Measurements from ENCODE around the gene SPPL3. TPM values are rescaled to one million over a fixed set of nuclear protein-coding genes. Genes with fewer than 3 reads are reported as not detected.

The SPPL3 gene
- total RNA-seq, 1 experiment from 2014 or later: 18.8 TPM

GRCh38 chr12:120920178-120920577, 16.0 kb upstream of the SPPL3 start:
- intact Hi-C loops (cut with micrococcal nuclease): no loop called here
- Histone ChIP-seq H3K79me2 (ENCODE audit: low read length) (no peaks in the 10 kb centered on the region), H3F3A (ENCODE audit: low read length, unreplicated experiment) (no peaks in the 10 kb centered on the region), H4K20me1 (ENCODE audit: low read length) (no peaks in the 10 kb centered on the region), H3K9me3 (ENCODE audit: low read length) (no peaks in the 10 kb centered on the region), H3K4me3 (ENCODE audit: low read length) (no peak overlapping the region), H3K36me3 (ENCODE audit: low read depth, low read length) (no peaks in the 10 kb centered on the region), H3K4me2 (ENCODE audit: low read length) (no peak overlapping the region), H3K27me3 (ENCODE audit: low read length) (no peaks in the 10 kb centered on the region), H3K27ac (ENCODE audit: low read length) (no peak overlapping the region), H2AFZ (ENCODE audit: low read length) (no peak overlapping the region), H3K9ac (ENCODE audit: low read length) (no peak overlapping the region), H3K9me2 (replicated peaks; ENCODE audit: low read length) (no peaks in the 10 kb centered on the region), H3K4me1 (ENCODE audit: insufficient read depth, low read length) (peaks cover 4% of the 10 kb centered on the region)
- ChIA-PET CTCF (interaction anchor here (0.6 kb wide), 1 partner anchor 181 kb away, joined by 8 read pairs; no protein-coding TSS in a partner anchor), POLR2A (ENCODE audit: unreplicated experiment) (no interaction called here)
- no peak for ATAC-seq
- no peak for DNase-seq
- TF ChIP-seq EZH2phosphoT487 (IDR thresholded peaks at IDR 0.05; ENCODE audit: borderline replicate concordance, low read length) (no peak), CTCF (conservative IDR thresholded peaks at IDR 0.05; ENCODE audit: low read depth, low read length) (no peak)
- no TSS peak for BruUV-seq (replicated peaks)

- Histone ChIP-seq H3K4me2 (ENCODE audit: low read length) (no peak overlapping the region), H4K20me1 (ENCODE audit: low read length) (no peaks in the 10 kb centered on the region), H3K9me2 (replicated peaks; ENCODE audit: low read length) (no peaks in the 10 kb centered on the region), H3F3A (ENCODE audit: low read length, unreplicated experiment) (no peaks in the 10 kb centered on the region), H3K4me3 (ENCODE audit: low read length) (no peak overlapping the region), H3K27me3 (ENCODE audit: low read length) (no peaks in the 10 kb centered on the region), H3K36me3 (ENCODE audit: low read depth, low read length) (no peaks in the 10 kb centered on the region), H3K79me2 (ENCODE audit: low read length) (no peaks in the 10 kb centered on the region), H3K9ac (ENCODE audit: low read length) (no peak overlapping the region), H3K27ac (ENCODE audit: low read length) (no peak overlapping the region), H3K9me3 (ENCODE audit: low read length) (no peaks in the 10 kb centered on the region), H3K4me1 (ENCODE audit: insufficient read depth, low read length) (no peaks in the 10 kb centered on the region), H2AFZ (ENCODE audit: low read length) (no peak overlapping the region)
- no TSS peak for BruUV-seq (replicated peaks)
- intact Hi-C loops (cut with micrococcal nuclease): no loop called here
- ATAC-seq: no peak
- CTCF ChIA-PET: no interaction called here
- TF ChIP-seq EZH2phosphoT487 (IDR thresholded peaks at IDR 0.05; ENCODE audit: borderline replicate concordance, low read length): no peak
- DNase-seq: no peak
- POLR2A ChIA-PET (ENCODE audit: unreplicated experiment): no interaction called here
These were observed 13.6 kb upstream of the SPPL3 start for GRCh38 chr12:120917748-120918147.

- DNase-seq: no peak
- H3K9ac ChIP-seq (ENCODE audit: low read length): no peak overlapping the region
- no peaks in the 10 kb centered on the region for H3K4me1 ChIP-seq (ENCODE audit: insufficient read depth, low read length)
- no peak for ATAC-seq
- no TSS peak for BruUV-seq (replicated peaks)
- TF ChIP-seq EZH2 (IDR thresholded peaks at IDR 0.05; ENCODE audit: low read length, unreplicated experiment) (no peak), CTCF (conservative IDR thresholded peaks at IDR 0.05; ENCODE audit: low read depth, low read length) (no peak), EZH2phosphoT487 (IDR thresholded peaks at IDR 0.05; ENCODE audit: borderline replicate concordance, low read length) (no peak)
- H3K9me2 ChIP-seq (replicated peaks; ENCODE audit: low read length): no peaks in the 10 kb centered on the region
- H3K79me2 ChIP-seq (ENCODE audit: low read length): no peaks in the 10 kb centered on the region
- no peak overlapping the region for H3K4me3 ChIP-seq (ENCODE audit: low read length)
- H3K27ac ChIP-seq (ENCODE audit: low read length): no peak overlapping the region
- no peaks in the 10 kb centered on the region for H4K20me1 ChIP-seq (ENCODE audit: low read length)
- H3F3A ChIP-seq (ENCODE audit: low read length, unreplicated experiment): no peaks in the 10 kb centered on the region
- ChIA-PET CTCF (no interaction called here), POLR2A (ENCODE audit: unreplicated experiment) (no interaction called here)
- no peaks in the 10 kb centered on the region for H3K36me3 ChIP-seq (ENCODE audit: low read depth, low read length)
- H3K27me3 ChIP-seq (ENCODE audit: low read length): no peaks in the 10 kb centered on the region
- no peaks in the 10 kb centered on the region for H3K9me3 ChIP-seq (ENCODE audit: low read length)
- no peak overlapping the region for H3K4me2 ChIP-seq (ENCODE audit: low read length)
- intact Hi-C loops (cut with micrococcal nuclease): no loop called here
- no peak overlapping the region for H2AFZ ChIP-seq (ENCODE audit: low read length)
These were observed 12.4 kb upstream of the SPPL3 start for GRCh38 chr12:120916561-120916960.

Measured in PC-3 (cell line).